Liver (tissue), 3 donors: ENCODE data around the gene RPS6KC1.

ENCODE experiments used
- NR2F2 ChIP-seq: IDR thresholded peaks from 2 replicates; pipeline ENCODE4 v1.6.1; 2016; ENCODE audit warnings: antibody characterized with exemption
- RAD21 ChIP-seq, 2 donors: IDR thresholded peaks; 2 replicates each; pipeline ENCODE4 v1.6.1; 2016; ENCODE audit warnings: antibody characterized with exemption in 2 of 2, mild to moderate bottlenecking in 2 of 2
- TAF1 ChIP-seq: conservative IDR thresholded peaks from 2 replicates; pipeline ENCODE4 v1.6.1; 2016; ENCODE audit warnings: antibody characterized with exemption, mild to moderate bottlenecking
- TF ChIP-seq, protein P1 (sequence below): fragments of 150-350 bp; IDR thresholded peaks from 2 replicates; pipeline ENCODE4 v1.5.1; 2017; ENCODE audit warnings: improper control_type of control experiment, low read depth, low read length; ENCODE audit not compliant: missing input control
- TF ChIP-seq, protein P2 (sequence below): IDR thresholded peaks from 2 replicates; pipeline ENCODE4 v1.6.1; 2016; ENCODE audit warnings: antibody characterized with exemption
- donor health status: healthy.
- donor health status: healthy.

DNA sequence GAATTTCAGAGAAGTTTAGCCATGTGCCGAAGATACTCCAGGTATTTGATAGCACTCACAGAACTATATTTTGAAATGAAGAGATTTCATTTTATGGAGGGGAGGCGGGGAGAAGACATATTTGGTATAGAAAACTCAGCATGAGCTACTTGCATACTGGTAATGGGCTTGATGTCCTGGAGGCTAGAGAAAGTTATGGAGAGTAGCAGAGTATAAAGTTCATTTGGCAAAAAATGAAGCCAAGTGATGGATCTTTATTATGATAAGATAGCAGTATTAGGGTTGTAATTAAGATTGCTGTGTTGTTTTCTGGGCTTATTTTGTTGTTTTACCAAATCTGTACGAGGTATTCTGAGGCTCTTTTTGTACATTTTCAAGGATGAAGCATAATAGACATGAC, 72.0 kb downstream of the RPS6KC1 start:
- no peak for TF ChIP-seq TAF1
- TF ChIP-seq, protein P1, sequence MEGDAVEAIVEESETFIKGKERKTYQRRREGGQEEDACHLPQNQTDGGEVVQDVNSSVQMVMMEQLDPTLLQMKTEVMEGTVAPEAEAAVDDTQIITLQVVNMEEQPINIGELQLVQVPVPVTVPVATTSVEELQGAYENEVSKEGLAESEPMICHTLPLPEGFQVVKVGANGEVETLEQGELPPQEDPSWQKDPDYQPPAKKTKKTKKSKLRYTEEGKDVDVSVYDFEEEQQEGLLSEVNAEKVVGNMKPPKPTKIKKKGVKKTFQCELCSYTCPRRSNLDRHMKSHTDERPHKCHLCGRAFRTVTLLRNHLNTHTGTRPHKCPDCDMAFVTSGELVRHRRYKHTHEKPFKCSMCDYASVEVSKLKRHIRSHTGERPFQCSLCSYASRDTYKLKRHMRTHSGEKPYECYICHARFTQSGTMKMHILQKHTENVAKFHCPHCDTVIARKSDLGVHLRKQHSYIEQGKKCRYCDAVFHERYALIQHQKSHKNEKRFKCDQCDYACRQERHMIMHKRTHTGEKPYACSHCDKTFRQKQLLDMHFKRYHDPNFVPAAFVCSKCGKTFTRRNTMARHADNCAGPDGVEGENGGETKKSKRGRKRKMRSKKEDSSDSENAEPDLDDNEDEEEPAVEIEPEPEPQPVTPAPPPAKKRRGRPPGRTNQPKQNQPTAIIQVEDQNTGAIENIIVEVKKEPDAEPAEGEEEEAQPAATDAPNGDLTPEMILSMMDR, result no peak
- TF ChIP-seq, protein P2, sequence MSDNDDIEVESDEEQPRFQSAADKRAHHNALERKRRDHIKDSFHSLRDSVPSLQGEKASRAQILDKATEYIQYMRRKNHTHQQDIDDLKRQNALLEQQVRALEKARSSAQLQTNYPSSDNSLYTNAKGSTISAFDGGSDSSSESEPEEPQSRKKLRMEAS, result no peak
- TF ChIP-seq RAD21 (IDR thresholded peaks at IDR 0.05), result no peak
- TF ChIP-seq NR2F2, result no peak
